HG03066 (cell line): ENCODE data around the gene PIK3CB.
"Not testable (repeated sequence)": the region's sequence is repeated elsewhere in the genome, so short reads cannot be mapped to it uniquely, and the experiment has no call there.

Experiments used
- ATAC-seq: cut with Tn5 transposase; IDR thresholded peaks from one replicate; pipeline ENCODE4 v1.9.1; 2021; ENCODE audit warnings: low read depth; ENCODE audit not compliant: unreplicated experiment

Gene PIK3CB

DNA sequence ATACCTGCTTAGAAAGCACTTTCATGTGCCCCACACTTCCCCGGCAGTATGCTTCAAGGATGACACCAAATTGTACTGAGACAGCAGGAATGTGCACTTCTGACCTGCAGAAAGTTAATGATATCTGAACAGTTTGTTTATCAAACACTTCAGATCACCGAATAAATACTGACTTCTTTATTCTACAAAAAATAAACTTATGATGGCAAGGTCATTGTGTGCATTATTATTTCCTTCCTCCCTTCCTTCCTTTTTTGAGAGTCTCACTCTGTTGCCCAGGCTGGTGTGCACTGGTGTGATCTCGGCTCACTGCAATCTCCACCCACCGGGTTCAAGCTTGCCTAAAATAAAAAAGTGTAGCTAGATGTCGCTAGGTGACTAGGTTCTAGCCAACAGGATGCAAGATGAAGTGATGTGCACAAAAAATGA, 145.8 kb downstream of the PIK3CB start:
- ATAC-seq, result no peak

DNA sequence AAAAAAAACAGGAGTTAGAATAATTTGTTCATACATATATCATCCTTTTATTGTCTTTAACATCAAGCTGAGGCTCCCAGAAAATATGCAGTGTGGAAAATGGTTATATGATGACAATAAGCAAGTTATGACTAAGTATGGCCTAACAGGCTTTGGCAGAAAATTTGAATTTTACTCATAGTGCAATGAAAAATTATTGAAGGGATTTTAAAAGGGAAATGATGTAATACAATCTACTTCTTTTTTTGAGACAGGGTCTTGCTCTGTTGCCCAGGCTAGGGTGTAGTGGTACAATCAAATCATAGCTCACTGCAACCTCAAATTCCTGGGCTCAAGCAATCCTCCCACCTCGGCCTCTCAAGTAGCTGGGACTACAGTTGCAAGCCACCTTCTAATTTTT, 147.5 kb downstream of the PIK3CB start:
- peak; percentile 17 for ATAC-seq

DNA sequence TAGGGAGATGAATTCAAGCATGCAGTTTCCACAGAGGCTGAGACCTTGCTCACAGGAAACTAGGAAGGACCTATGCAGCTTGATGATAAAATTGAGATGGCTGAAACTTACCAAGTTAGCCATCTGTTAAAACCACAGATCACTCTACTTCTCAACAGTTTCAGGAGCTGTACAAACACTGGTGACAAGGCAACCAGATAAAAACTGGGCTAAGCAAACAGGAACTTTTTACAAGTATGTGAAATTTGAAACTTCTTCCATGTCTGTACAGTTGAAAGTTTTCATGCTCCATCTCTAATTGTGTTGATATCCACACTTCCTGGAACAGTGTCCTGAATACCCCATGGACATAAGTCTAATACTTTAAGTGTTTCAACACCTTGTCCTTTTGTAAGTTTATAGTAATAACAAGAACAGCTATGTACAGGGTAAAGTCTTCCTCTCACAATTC, 147.9 kb downstream of the PIK3CB start:
- ATAC-seq, result peak; percentile 99

DNA sequence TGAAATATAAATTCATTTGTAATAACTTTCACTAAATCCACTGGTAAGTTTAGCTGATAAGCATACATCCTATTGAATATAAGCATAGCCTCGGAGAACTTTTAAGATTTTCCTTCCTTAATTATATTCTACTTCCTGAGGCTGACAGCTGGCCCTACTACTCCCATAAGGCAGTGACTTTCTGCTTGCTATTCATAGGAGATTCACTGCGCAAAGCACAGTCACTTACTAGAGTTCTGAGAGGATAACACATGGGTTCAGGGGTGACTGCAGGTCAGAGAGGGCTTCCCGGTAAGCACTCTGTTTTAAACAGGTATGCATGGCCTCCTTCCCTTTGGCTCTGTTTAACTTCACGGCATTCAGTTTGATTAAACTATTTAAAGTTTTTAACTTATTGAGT, 150.3 kb downstream of the PIK3CB start:
- ATAC-seq, result no peak

DNA sequence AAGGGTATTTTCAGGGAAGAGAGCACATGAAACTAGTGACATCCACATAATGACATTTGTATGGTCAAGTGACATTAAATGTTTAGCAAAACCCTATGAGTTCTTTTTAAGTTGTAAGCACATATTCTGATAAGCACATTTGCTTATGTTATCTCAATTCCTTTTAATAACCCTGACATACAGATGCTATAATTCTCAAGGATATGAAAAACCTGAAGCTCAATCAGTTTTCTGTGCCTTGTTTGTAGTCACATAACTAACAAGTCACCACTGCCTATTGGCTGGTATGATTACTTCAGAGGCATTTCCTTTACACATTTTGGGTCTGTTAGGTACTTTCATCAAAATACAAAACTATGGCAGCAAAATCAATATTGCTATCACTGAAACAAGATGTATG, 152.1 kb downstream of the PIK3CB start:
- no peak for ATAC-seq

DNA sequence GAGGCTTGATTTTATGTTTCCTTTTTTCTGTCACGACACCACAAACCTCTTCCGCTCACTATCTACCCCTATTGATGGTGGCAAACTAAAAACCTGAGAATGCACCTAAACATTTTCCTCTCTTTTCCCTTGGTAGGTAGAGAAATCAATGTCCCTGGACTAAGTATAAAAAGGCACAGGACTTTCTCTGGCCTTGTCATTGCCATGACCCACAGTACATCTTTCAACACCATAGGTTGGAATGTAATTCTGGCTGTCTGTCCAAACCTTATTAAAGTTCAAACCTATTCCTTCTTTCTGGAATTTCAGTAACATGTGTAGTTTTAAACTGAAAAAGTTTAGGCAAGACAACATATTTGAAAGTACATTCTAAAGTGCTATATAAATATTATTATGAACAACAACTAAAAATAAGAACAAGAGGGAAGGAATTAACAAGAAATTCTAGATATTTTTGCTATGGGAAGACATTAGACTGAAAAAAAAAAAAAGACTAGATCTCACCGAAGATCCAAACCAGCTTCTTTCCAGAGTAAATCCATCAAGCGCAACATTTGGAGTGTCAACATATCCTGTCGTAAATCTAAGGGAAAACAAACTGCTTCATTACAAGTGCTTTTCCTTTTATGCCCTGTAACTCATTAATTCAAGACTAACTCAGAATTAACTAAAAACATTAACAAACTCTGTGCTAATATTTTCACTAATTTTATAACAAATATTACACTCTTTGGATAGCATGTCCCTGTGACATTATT, 153.1 kb downstream of the PIK3CB start:
- no peak for ATAC-seq

DNA sequence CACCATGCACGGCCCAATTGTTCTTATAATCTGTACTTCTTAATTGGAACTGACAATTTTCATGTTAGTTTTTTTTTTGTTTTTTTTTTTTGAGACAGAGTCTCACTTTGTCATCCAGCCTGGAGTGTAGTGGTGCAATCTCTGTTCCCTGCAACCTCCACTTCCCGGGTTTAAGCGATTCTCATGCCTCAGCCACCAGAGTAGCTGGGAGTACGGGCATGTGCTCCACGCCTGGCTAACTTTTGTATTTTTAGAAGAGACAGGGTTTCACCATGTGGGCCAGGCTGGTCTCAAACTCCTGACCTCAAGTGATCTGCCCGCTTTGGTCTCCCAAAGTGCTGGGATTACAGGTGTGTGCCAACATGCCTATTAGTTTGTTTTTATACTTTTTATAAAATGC, 153.8 kb downstream of the PIK3CB start:
- not testable (repeated sequence) for ATAC-seq

DNA sequence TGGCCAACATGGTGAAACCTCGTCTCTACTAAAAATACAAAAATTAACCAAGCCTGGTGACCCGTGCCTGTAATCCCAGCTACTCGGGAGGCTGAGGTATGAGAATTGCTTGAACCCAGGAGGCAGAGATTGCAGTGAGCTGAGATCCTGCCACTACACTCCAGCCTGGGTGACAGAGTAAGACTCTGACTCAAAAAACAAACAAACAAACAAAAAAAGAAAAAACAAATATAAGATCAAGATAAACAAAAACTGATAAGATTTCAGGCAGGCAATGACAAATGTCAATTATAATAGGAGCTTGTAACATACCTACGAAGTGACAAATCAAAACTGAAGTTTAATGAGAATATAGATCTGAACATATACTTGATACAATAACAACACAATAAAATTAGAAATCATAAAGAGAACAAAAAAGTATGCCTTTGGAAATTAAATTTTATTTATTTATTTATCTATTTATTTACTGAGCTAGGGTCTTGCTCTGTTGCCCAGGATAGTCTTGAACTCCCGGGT, 155.8 kb downstream of the PIK3CB start:
- ATAC-seq, result no peak

DNA sequence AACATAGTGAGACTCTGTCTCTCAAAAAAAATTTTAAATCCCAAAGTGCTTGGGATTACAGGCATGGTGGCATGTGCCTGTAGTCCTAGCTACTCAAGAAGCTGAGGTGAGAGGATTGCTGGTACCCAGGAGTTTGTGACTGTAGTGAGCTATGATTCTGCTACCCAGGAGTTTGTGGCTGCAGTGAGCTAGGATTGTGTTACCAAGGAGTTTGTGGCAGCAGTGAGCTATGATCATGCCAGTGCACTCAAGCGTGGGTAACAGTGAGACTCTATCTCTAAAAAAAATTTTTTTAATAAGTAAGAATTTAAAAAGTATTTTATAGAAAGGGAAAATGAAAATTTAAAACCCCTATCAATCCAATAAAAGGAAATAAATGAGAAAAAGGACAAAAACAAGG, 156.6 kb downstream of the PIK3CB start:
- ATAC-seq, result no peak

DNA sequence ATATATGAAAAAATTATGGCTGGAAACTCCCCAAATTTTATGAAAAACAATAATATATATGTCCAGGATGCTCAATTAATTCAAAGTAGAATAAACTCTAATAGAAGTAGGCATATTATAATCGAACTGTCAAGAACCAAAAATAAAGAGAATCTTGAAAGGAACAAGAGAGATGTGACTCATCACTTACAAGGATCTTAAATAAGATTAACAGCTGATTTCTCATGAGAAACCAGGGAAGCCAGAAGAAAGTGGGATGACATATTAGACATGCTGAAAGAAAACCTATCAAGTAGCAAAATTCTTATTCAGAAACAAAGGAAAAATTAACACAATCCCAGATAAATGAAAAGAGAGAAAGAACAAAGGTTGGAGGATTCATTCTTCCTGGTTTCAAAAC, 159.3 kb downstream of the PIK3CB start:
- ATAC-seq, result no peak

DNA sequence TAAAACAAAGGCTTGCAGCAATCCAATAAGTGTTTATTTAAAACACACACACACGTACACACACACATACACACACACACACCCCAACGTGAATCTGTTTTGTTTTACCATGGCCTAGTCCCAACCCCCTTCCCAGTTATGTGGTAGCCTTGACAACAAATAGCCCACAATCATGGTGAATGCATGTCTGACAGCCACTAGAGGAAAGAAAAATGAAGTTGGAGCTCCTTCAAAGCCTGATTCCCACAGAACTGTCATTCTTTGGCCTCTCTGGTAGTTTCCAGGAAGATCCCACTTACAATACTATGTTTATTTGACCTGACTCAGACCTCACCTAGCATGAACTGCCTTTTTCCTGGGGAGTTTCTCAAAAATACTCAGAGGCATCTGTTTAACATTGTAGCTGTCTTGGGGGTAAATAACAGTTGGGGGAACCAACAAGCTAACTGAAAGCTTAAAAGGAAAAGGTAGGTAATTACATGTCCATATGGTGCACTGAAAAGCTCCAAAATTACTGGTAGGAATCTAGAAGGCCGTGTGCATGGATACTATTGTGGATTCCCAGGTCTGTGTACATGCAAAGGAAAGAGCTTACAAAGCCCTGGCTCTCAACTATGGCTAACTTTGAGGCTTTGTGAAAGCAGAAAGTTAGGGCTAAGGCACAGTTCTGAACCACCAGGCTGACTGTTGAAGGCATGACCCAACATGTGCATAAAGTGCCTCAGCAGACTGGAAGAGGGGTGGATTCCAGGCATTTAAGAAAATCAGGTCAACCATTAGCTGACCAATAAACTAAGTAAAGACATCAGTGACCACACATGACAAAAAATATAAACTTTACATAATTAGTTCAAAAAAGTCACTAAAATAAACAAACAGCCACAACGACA, 160.8 kb downstream of the PIK3CB start:
- no peak for ATAC-seq

DNA sequence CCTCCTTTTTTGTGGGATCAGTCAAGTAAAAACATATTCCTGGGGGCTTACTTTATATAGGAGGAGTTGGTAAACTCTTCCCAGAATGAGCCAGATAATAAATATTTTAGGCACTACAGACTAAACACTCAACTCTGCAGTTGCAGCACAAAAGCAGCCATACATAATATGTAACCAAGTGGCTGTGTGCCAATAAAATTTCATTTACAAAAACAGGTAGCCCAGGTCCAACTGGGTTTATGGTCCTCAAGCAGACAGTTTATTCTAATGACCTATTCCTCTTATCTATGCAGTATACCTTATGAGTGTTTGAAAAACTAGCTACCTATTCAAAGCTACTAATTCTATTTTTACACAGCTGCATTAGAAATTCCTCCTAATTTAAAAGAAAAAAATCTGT, 164.3 kb downstream of the PIK3CB start:
- ATAC-seq, result no peak

DNA sequence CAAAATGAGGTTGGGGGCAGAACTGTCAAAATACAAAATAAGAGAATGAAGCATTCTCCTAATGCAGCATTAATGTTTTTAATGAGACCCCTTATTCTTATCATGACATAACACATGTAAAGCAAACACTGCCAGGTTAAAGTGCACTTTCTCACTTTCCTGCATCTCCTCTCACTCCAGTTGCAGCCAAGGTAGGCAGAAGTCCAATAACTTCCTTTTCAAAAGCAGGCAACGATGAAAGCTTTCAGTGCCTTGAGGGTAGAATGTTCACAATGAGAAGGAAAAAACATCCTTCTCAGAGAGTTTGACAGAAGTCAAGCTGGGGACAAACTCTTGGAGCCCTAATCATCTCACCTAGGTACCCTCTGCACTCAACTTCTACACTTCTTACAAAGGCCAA, 166.6 kb downstream of the PIK3CB start:
- no peak for ATAC-seq

DNA sequence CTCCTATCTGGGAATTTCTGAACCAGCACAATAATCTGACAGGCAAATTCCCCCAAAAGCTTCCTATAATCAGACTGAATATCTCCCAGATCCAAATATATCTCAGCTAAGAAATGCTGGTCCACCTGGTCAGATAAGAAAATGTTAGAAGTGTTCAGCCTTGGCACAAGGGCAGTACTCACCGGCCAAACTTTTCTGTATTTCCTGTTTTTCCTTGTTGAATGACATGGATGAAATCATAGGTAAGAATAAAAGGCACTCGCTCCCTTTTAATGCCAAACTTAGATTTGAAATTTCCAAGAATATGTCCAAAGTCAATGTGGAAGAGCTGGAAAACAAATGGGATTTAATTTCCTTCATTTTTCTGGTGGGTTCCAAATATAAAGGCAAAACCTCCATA, 177.2 kb downstream of the PIK3CB start:
- no peak for ATAC-seq

DNA sequence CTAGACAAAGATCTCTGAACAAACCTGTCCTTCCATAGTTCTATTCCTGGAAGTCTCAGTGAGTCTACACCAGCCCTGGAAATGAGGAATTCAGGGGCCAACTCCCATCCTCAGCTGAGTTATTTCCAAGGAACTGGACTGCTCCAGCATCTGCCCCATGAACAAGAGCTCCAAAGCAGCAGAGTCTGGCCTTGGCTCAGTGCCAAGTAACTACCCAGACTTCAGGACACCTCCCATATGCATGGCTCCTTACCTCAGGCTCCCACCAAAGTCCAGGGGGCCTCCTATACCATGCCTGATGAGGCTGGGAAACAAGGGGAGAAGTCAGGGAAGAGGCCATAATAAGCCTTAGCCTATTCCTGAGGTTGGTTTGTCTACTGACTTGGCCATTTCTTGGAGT, 181.2 kb downstream of the PIK3CB start:
- ATAC-seq, result no peak

DNA sequence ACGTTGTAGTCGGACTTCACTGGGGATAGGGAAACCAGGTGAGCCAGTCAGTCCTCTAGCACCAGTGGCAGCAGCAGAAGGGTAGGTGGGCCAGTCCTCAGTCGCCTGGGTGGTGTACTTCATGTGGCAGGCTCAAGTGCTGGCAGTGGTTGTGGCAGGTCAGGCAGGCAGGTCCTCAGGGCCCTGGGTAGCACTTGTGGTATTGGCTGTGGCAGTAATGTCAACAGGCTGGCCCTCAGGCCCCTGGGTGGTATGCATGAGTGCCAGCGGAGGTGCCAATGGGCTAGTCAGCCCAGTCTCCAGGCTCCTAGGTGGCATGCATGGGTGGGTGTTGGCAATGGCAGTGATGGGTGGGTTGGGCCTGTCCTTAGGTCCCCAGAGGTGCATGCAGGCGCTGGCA, 185.6 kb downstream of the PIK3CB start:
- ATAC-seq, result no peak

DNA sequence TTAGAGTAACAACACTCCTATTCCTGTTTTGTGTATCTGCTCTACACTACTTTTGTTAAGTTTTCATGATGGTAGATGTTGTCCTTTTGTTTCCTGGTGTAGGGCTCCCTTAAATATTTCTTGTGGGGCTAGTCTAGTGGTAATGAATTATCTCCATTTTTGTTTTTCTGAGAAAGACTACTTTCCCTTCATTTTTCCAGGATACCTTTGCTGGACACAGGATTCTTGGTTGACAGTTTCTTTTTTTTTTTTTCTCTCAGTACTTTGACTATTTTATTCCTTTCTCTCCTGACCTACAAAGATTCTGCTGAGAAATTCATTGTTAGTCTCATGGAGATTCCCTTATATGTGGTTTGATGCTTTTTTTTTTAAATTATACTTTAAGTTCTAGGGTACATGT, 188.2 kb downstream of the PIK3CB start:
- no peak for ATAC-seq

DNA sequence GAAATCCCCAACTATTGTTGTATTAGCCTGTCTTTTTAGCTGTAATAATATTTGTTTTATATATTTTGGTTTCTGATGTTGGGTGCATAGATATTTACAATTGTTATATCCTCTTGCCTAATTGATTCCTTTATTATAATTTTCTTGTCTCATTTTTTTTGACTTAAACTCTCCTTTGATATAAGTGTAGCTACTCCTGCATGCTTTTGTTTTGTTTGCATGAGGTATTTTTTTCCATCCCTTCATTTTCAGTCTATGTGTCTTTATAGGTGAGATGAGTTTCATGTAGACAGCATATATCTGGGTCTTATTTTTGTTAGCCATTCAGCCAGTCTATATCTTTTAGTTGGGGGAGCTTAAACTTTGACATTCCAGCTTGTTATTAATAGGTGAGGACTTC, 188.7 kb downstream of the PIK3CB start:
- no peak for ATAC-seq

DNA sequence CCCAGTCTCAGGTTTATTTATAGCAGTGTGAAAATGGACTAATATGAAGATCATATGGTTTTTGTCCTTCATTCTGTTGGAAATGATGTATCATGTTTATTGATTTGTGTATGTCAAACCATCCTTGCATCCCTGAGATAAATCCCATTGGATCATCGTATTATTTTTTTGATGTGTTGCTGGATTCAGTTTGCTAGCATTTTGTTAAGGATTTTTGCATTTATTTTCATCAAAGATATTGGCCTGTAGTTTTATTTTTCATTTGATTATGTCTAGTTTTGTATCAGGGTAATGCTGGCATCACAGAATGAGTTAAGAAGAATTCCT, 191.8 kb downstream of the PIK3CB start:
- ATAC-seq, result no peak

DNA sequence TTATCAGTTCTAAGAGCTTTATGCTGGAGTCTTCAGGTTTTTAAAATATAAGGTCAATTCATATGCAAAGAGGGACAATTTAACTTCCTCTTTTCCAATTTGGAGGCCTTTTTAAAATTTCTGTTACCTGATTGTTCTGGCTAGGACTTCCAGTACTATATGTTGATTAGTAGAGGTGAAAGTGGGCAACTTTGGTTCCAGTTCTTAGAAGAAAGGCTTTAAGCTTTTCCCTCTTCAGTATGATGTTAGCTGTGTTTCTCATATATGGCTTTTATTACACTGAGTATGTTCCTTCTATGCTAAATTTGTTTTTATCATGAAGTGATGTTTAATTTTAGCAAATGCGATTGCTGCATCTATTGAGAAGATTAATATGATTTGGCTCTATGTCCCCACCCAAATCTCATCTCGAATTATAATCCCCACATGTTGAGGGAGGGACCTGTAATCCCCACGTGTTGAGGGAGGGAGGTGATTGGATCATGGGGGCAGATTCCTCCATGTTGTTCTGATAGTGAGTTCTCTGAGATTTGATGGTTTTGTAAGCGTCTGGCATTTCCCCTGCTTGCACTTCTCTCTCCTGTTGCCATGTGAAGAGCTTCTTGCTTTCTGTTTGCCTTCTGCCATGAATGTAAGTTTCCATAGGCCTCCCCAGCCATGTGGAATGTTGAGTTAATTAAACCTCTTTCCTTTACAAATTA, 192.4 kb downstream of the PIK3CB start:
- no peak for ATAC-seq

DNA sequence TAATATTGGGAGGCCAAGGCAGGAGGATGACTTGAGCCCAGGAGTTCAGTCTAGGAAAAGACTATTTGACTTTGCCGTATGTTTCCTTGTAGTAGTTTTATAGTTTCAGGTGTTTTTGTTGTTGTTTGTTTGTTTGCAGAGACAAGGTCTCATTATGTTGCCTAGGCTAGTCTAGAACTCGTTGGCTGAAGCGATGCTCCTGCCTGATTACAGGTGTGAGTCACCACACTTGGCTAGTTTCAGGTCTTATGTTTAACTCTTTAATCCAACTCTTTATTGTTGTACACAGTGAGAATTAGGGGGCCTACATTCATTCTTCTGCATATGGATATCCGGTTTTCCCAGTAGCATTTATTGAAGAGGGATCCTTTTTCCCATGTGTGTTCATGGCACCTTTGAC, 194.2 kb downstream of the PIK3CB start:
- ATAC-seq, result no peak
